Left ventricle myocardium superior (tissue), 1 donor: ENCODE data around the gene MSTO1. TPM values are rescaled to one million over a fixed set of nuclear protein-coding genes. Genes with fewer than 3 reads are reported as not detected.
A peak's percentile ranks its signal among the peaks of the same experiment; 100 is the strongest.
"Not testable (repeated sequence)": the region's sequence is repeated elsewhere in the genome, so short reads cannot be mapped to it uniquely, and the experiment has no call there.

Experiments
- ATAC-seq: fragments of 200-7000 bp; cut with Tn5 transposase; one replicate; pipeline ENCODE4 v1.9.1; 2020; ENCODE audit warnings: mild to moderate bottlenecking, moderate library complexity
- DNase-seq: peaks from one replicate; pipeline ENCODE4 v3.0.0-alpha.2; 2020
- intact Hi-C: fragments of 100-400 bp; cut with micrococcal nuclease; formaldehyde crosslinking; loops from one replicate; pipeline ENCODE4 v1.11.0; 2022
- total RNA-seq: library from RNA; stranded (reverse); fragmentation: NEBNext Ultra II Directional; extraction: Animal tissue kit (Norgen Biotek cat#: 25700); gene quantifications from one replicate; pipeline ENCODE4 v1.2.1, GENCODE V29; 2021
- donor health status: DM: no; HTN: yes; CAD: no; lungs with severe emphysema.

Gene MSTO1
- total RNA-seq, 1 donor from 2014 or later = 9.4 TPM

GRCh38 chr1:155652951-155653350 lies 42.9 kb downstream of the MSTO1 start:
- DNase-seq (no peak), ATAC-seq (no peak)
- intact Hi-C loops = no loop called here

GRCh38 chr1:155657463-155657862 lies 47.4 kb downstream of the MSTO1 start:
- no peak for DNase-seq
- ATAC-seq = peak; percentile 36
- intact Hi-C loops = no loop called here

DNA sequence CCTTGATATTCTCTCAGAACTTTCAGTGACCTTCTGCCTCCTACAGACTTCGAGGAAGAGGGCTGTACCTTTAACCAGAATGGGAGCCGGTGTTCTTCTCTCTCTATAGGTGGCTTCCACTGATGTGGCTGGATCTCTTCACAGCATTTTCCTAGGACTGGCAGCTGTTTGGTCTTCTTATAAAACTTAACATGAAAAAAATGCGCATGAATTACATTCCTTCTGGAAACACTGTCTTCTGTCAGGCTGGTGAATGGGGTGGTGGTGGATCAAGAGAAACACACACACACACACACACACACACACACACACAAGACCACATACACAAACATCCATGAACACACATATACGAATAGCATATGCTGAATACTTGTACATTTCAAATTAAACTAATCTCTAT lies 51.2 kb downstream of the MSTO1 start:
- intact Hi-C loops, DNase-seq, ATAC-seq: not testable (repeated sequence)

Other genes with a start within 250 kb of the MSTO1 start
- gene ASH1L, start 47.4 kb upstream of the MSTO1 start, total RNA-seq = 41.1 TPM
- 70.5 TPM for gene YY1AP1, start 78.6 kb downstream of the MSTO1 start, total RNA-seq
- gene DAP3, start 78.9 kb downstream of the MSTO1 start, total RNA-seq = 123 TPM
- gene GON4L, start 247.0 kb downstream of the MSTO1 start, total RNA-seq = 20.3 TPM
- gene SYT11, start 249.3 kb downstream of the MSTO1 start, total RNA-seq = 6.6 TPM